Upper lobe of right lung (tissue), 1 donor: ENCODE data around the gene RPP14. TPM values are rescaled to one million over a fixed set of nuclear protein-coding genes. Genes with fewer than 3 reads are reported as not detected.
A peak's percentile ranks its signal among the peaks of the same experiment; 100 is the strongest.

Experiments
- ATAC-seq: fragments of 200-7000 bp; cut with Tn5 transposase; one replicate; pipeline ENCODE4 v1.9.1; 2020; ENCODE audit warnings: mild to moderate bottlenecking, moderate library complexity
- DNase-seq: peaks from one replicate; pipeline ENCODE4 v3.0.0-alpha.2; 2020
- H3K27ac ChIP-seq: fragments of 200-600 bp; one replicate; pipeline ENCODE4 v1.8.0; 2022
- H3K27me3 ChIP-seq: fragments of 200-600 bp; one replicate; pipeline ENCODE4 v1.8.0; 2022; ENCODE audit warnings: mild to moderate bottlenecking
- H3K36me3 ChIP-seq: fragments of 200-600 bp; one replicate; pipeline ENCODE4 v1.8.0; 2022
- H3K4me1 ChIP-seq: fragments of 200-600 bp; one replicate; pipeline ENCODE4 v1.8.0; 2022
- H3K4me3 ChIP-seq: fragments of 200-600 bp; one replicate; pipeline ENCODE4 v1.8.0; 2022; ENCODE audit warnings: mild to moderate bottlenecking
- H3K9me3 ChIP-seq: fragments of 200-600 bp; one replicate; pipeline ENCODE4 v1.8.0; 2022
- intact Hi-C: fragments of 100-400 bp; cut with DNase I; formaldehyde crosslinking; loops from one replicate; pipeline ENCODE4 v1.11.0; 2022
- total RNA-seq: library from RNA; stranded (reverse); fragmentation: NEBNext Ultra II Directional; extraction: Animal tissue kit (Norgen Biotek cat#: 25700); gene quantifications from one replicate; pipeline ENCODE4 v1.2.1, GENCODE V29; 2021
- TF ChIP-seq, protein P1 (sequence below): fragments of 200-600 bp; IDR thresholded peaks from one replicate; pipeline ENCODE4 v1.8.0; 2022; ENCODE audit warnings: antibody characterized with exemption
- donor health status: DM: no; HTN: yes; CAD: no; lungs with severe emphysema.

RPP14 gene
- total RNA-seq, 1 donor from 2014 or later: 13.6 TPM

DNA sequence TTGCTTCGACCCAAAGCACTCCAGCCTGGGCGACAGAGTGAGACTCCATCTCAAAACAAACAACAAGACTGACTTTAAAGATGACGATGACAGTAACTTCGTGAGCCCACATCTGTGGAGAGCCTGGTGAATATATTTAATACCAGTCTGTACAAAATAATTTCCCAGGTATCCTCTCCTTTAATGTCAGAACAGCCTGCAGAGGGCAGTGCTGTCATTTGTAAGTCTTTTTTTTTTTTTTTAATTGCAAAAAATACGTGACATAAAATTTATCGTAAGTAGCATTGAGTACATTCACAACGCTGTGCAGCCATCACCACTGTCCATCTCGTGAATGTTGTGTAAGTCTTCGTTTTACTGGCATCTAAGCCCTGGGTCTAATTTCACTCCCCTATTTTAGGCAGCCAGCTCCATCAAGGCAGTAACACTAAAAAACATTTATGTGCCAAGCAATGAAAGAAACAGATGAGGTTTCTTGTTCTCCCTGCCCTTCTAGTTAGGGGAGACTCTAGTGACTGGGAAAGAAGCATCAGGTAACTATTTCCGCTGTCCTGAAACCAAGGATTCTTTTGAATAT lies 1.7 kb downstream of the RPP14 start:
- Histone ChIP-seq H3K27ac (peak overlapping the region; percentile 99), H3K4me1 (peaks cover 24% of the 10 kb centered on the region), H3K9me3 (no peaks in the 10 kb centered on the region), H3K36me3 (peaks cover 31% of the 10 kb centered on the region), H3K27me3 (no peaks in the 10 kb centered on the region), H3K4me3 (peak overlapping the region; percentile 80)
- TF ChIP-seq, protein P1, sequence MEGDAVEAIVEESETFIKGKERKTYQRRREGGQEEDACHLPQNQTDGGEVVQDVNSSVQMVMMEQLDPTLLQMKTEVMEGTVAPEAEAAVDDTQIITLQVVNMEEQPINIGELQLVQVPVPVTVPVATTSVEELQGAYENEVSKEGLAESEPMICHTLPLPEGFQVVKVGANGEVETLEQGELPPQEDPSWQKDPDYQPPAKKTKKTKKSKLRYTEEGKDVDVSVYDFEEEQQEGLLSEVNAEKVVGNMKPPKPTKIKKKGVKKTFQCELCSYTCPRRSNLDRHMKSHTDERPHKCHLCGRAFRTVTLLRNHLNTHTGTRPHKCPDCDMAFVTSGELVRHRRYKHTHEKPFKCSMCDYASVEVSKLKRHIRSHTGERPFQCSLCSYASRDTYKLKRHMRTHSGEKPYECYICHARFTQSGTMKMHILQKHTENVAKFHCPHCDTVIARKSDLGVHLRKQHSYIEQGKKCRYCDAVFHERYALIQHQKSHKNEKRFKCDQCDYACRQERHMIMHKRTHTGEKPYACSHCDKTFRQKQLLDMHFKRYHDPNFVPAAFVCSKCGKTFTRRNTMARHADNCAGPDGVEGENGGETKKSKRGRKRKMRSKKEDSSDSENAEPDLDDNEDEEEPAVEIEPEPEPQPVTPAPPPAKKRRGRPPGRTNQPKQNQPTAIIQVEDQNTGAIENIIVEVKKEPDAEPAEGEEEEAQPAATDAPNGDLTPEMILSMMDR: peak; percentile 57
- ATAC-seq (no peak), DNase-seq (no peak)
- intact Hi-C loops: no loop called here

GRCh38 chr3:58308728-58309127 lies 2.7 kb downstream of the RPP14 start:
- intact Hi-C loops: no loop called here
- no peak for ATAC-seq
- Histone ChIP-seq H3K27me3 (no peaks in the 10 kb centered on the region), H3K27ac (no peak overlapping the region), H3K36me3 (peaks cover 41% of the 10 kb centered on the region), H3K4me1 (peaks cover 24% of the 10 kb centered on the region), H3K9me3 (no peaks in the 10 kb centered on the region), H3K4me3 (no peak overlapping the region)
- TF ChIP-seq, protein P1: no peak
- DNase-seq: no peak

DNA sequence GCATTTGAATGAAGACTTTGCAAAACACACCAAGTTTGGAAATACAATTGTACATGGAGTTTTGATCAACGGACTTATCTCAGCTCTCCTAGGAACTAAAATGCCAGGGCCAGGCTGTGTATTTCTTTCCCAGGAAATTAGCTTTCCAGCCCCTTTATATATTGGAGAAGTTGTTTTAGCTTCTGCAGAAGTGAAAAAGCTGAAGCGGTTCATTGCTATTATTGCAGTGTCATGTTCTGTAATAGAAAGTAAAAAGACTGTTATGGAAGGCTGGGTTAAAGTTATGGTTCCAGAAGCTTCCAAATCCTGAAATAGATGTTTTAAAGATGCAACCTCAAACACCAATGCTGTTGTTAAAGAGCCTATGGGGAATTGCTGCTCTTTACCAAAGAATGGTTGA lies 11.8 kb downstream of the RPP14 start:
- Histone ChIP-seq H3K9me3 (no peaks in the 10 kb centered on the region), H3K4me1 (no peaks in the 10 kb centered on the region), H3K27ac (no peak overlapping the region), H3K4me3 (no peak overlapping the region), H3K36me3 (peaks cover 72% of the 10 kb centered on the region), H3K27me3 (no peaks in the 10 kb centered on the region)
- ATAC-seq (no peak), DNase-seq (no peak)
- intact Hi-C loops: loop anchor here (10.0 kb wide), 1 partner anchor 97 kb away; no protein-coding TSS in a partner anchor
- TF ChIP-seq, protein P1: no peak

GRCh38 chr3:58321791-58322190 lies 15.7 kb downstream of the RPP14 start:
- Histone ChIP-seq H3K4me3 (no peak overlapping the region), H3K4me1 (peaks cover 12% of the 10 kb centered on the region), H3K9me3 (no peaks in the 10 kb centered on the region), H3K27me3 (no peaks in the 10 kb centered on the region), H3K36me3 (peaks cover 33% of the 10 kb centered on the region), H3K27ac (no peak overlapping the region)
- intact Hi-C loops: no loop called here
- no peak for ATAC-seq
- TF ChIP-seq, protein P1: no peak
- no peak for DNase-seq

DNA sequence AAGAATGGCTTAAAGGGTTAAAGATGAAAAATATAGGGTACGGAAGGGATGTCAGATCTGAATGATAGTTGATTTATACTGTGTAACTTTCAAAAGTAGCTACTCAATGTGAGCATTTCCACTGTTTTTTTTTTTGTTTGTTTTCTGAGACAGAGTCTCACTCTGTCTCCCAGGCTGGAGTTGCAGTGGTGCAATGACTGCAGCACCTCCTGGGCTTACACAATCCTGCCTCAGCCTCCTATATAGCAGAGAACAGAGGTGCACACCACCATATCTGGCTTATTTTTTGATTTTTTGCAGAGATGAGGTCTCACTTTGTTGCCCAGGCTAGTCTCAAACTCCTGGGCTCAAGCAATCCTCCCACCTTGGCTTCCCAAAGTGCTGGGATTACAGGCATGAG lies 16.7 kb downstream of the RPP14 start:
- intact Hi-C loops: no loop called here
- DNase-seq (no peak), ATAC-seq (no peak)

More for the DNA sequence above, 16.7 kb downstream of the RPP14 start:
- Histone ChIP-seq H3K9me3 (no peaks in the 10 kb centered on the region), H3K27me3 (no peaks in the 10 kb centered on the region), H3K36me3 (peaks cover 23% of the 10 kb centered on the region), H3K27ac (no peak overlapping the region), H3K4me1 (peaks cover 12% of the 10 kb centered on the region), H3K4me3 (no peak overlapping the region)
- TF ChIP-seq, protein P1: no peak
